ENCODE results near the gene LHX8. TPM values are rescaled to one million over a fixed set of nuclear protein-coding genes. Genes with fewer than 3 reads are reported as not detected.

Gene LHX8
- total RNA-seq, 1 experiment from 2014 or later = not detected

DNA sequence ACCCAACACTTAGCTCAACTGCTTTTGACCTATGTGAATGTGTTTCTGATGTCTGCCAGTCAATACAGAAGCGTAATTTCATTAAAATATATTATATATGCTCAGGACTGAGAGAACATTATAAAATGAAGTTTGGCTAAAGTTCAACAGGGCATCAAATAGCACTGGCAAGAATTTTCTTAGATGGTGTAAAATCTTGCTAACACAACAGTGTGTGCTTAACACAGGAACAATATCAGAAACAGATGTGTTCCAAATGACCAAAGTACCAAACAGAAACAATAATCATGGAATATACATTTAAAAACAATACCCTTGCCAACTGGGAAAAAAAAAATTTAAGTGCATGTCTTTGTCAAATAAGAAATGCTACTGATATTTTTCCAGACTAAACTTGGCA, 10.4 kb upstream of the LHX8 start:
- BruUV-seq (replicated peaks) = no TSS peak
- no peak overlapping the region for H3K4me3 ChIP-seq (ENCODE audit: low read depth in 2 of 2, low read length in 2 of 2)
- H3K27me3 ChIP-seq (ENCODE audit: control insufficient read depth, insufficient read depth, low read length) = no peaks in the 10 kb centered on the region
- no peaks in the 10 kb centered on the region for H3K36me3 ChIP-seq (ENCODE audit: control insufficient read depth, insufficient read depth, low read length)
- no peak for TF ChIP-seq SIN3A (IDR thresholded peaks at IDR 0.05; ENCODE audit: borderline replicate concordance, insufficient read depth, low read depth, low read length)
- DNase-seq (ENCODE audit: low read depth, low spot score) (no peak), ATAC-seq (no peak)
- no peaks in the 10 kb centered on the region for H3K9me3 ChIP-seq (ENCODE audit: control insufficient read depth, insufficient read depth, low read depth, low read length)
- H3K27ac ChIP-seq (ENCODE audit: low read length) = no peak overlapping the region
- in situ Hi-C loops (cut with HindIII; ENCODE audit: low pct_unique_long_range_greater_than_20kb, low sequenced_read_pairs) = no loop called here
- H3K4me1 ChIP-seq (ENCODE audit: control insufficient read depth, insufficient read depth, low read length) = no peaks in the 10 kb centered on the region
- ChIA-PET POLR2A (interaction anchor here (0.6 kb wide), 1 partner anchor 292 kb away, joined by 6 read pairs; no protein-coding TSS in a partner anchor), CTCF (no interaction called here)
- intact Hi-C loops (cut with micrococcal nuclease; ENCODE audit: unreplicated experiment) = no loop called here

GRCh38 chr1:75124510-75124909, 9.7 kb upstream of the LHX8 start:
- no peaks in the 10 kb centered on the region for H3K36me3 ChIP-seq (ENCODE audit: control insufficient read depth, insufficient read depth, low read length)
- H3K4me1 ChIP-seq (ENCODE audit: control insufficient read depth, insufficient read depth, low read length) = no peaks in the 10 kb centered on the region
- in situ Hi-C loops (cut with HindIII; ENCODE audit: low pct_unique_long_range_greater_than_20kb, low sequenced_read_pairs) = no loop called here
- DNase-seq (ENCODE audit: low read depth, low spot score) (no peak), ATAC-seq (no peak)
- TF ChIP-seq TCF7L2 (IDR thresholded peaks at IDR 0.05; ENCODE audit: low read depth, low read length) (no peak), REST (IDR thresholded peaks at IDR 0.05; ENCODE audit: insufficient read depth in 1 of 2, low read depth in 2 of 2, low read length in 1 of 2) (no peak), SIN3A (IDR thresholded peaks at IDR 0.05; ENCODE audit: borderline replicate concordance, insufficient read depth, low read depth, low read length) (no peak), POLR2AphosphoS5 (IDR thresholded peaks at IDR 0.05; ENCODE audit: low read depth, low read length) (no peak), CTCF (IDR thresholded peaks at IDR 0.05) (no peak)
- H3K27ac ChIP-seq (ENCODE audit: low read length) = no peak overlapping the region
- no TSS peak for BruUV-seq (replicated peaks)
- ChIA-PET CTCF (no interaction called here), POLR2A (no interaction called here)
- H3K27me3 ChIP-seq (ENCODE audit: control insufficient read depth, insufficient read depth, low read length) = no peaks in the 10 kb centered on the region
- intact Hi-C loops (cut with micrococcal nuclease; ENCODE audit: unreplicated experiment) = no loop called here
- H3K4me3 ChIP-seq (ENCODE audit: low read depth in 2 of 2, low read length in 2 of 2) = no peak overlapping the region
- no peaks in the 10 kb centered on the region for H3K9me3 ChIP-seq (ENCODE audit: control insufficient read depth, insufficient read depth, low read depth, low read length)

GRCh38 chr1:75125161-75125726, 8.9 kb upstream of the LHX8 start:
- no peaks in the 10 kb centered on the region for H3K27me3 ChIP-seq (ENCODE audit: control insufficient read depth, insufficient read depth, low read length)
- in situ Hi-C loops (cut with HindIII; ENCODE audit: low pct_unique_long_range_greater_than_20kb, low sequenced_read_pairs) = no loop called here
- TF ChIP-seq POLR2AphosphoS5 (IDR thresholded peaks at IDR 0.05; ENCODE audit: low read depth, low read length) = no peak
- TF ChIP-seq REST (IDR thresholded peaks at IDR 0.05; ENCODE audit: insufficient read depth in 1 of 2, low read depth in 2 of 2, low read length in 1 of 2) = no peak
- no peak for TF ChIP-seq TCF7L2 (IDR thresholded peaks at IDR 0.05; ENCODE audit: low read depth, low read length)
- TF ChIP-seq CTCF (IDR thresholded peaks at IDR 0.05) = no peak
- TF ChIP-seq SIN3A (IDR thresholded peaks at IDR 0.05; ENCODE audit: borderline replicate concordance, insufficient read depth, low read depth, low read length) = no peak
- no peaks in the 10 kb centered on the region for H3K36me3 ChIP-seq (ENCODE audit: control insufficient read depth, insufficient read depth, low read length)
- no TSS peak for BruUV-seq (replicated peaks)
- no peak overlapping the region for H3K4me3 ChIP-seq (ENCODE audit: low read depth in 2 of 2, low read length in 2 of 2)
- no peaks in the 10 kb centered on the region for H3K4me1 ChIP-seq (ENCODE audit: control insufficient read depth, insufficient read depth, low read length)
- intact Hi-C loops (cut with micrococcal nuclease; ENCODE audit: unreplicated experiment) = no loop called here
- no peak for ATAC-seq
- no peak overlapping the region for H3K27ac ChIP-seq (ENCODE audit: low read length)
- ChIA-PET CTCF (no interaction called here), POLR2A (no interaction called here)
- no peak for DNase-seq (ENCODE audit: low read depth, low spot score)
- H3K9me3 ChIP-seq (ENCODE audit: control insufficient read depth, insufficient read depth, low read depth, low read length) = no peaks in the 10 kb centered on the region
